Glutamatergic neuron (in vitro differentiated cells): ENCODE data around the gene DTNBP1. TPM values are rescaled to one million over a fixed set of nuclear protein-coding genes. Genes with fewer than 3 reads are reported as not detected.

Experiments used
- DNase-seq: peaks from one replicate; pipeline ENCODE4 v3.0.0; 2022
- H3K27ac Mint-ChIP-seq: one replicate; pipeline ENCODE4 v1.8.0; 2020; ENCODE audit warnings: mild to moderate bottlenecking, mixed read lengths, inconsistent platforms; ENCODE audit not compliant: unreplicated experiment
- H3K27me3 Mint-ChIP-seq: one replicate; pipeline ENCODE4 v1.8.0; 2020; ENCODE audit warnings: mild to moderate bottlenecking, moderate library complexity, mixed read lengths, inconsistent platforms; ENCODE audit not compliant: unreplicated experiment
- H3K36me3 Mint-ChIP-seq: one replicate; pipeline ENCODE4 v1.8.0; 2020; ENCODE audit warnings: mild to moderate bottlenecking, mixed read lengths, inconsistent platforms; ENCODE audit not compliant: unreplicated experiment
- H3K4me1 Mint-ChIP-seq: one replicate; pipeline ENCODE4 v1.8.0; 2020; ENCODE audit warnings: mild to moderate bottlenecking, low read depth, mixed read lengths, inconsistent platforms; ENCODE audit not compliant: unreplicated experiment
- H3K4me3 Mint-ChIP-seq: one replicate; pipeline ENCODE4 v1.8.0; 2020; ENCODE audit warnings: mild to moderate bottlenecking, mixed read lengths, inconsistent platforms; ENCODE audit not compliant: unreplicated experiment
- H3K9me3 Mint-ChIP-seq: one replicate; pipeline ENCODE4 v1.8.0; 2020; ENCODE audit warnings: mild to moderate bottlenecking, moderate library complexity, mixed read lengths, inconsistent platforms; ENCODE audit not compliant: unreplicated experiment
- CTCF ChIP-seq: fragments of 200-600 bp; sonication (generic); IDR thresholded peaks from one replicate; pipeline ENCODE4 v1.5.0; 2021; ENCODE audit not compliant: partially characterized antibody, unreplicated experiment
- total RNA-seq: library from RNA; stranded (reverse); fragmentation: NEBNext Ultra II Directional; extraction: Animal tissue kit (Norgen Biotek cat#: 25700); gene quantifications from one replicate; pipeline ENCODE4 v1.2.1, GENCODE V29; 2021; ENCODE audit not compliant: unreplicated experiment

Gene DTNBP1
- total RNA-seq, 1 donor from 2014 or later: 13.2 TPM

- Mint-ChIP-seq H3K4me3 (no peak overlapping the region), H3K4me1 (peaks cover 11% of the 10 kb centered on the region), H3K27ac (peak overlapping the region; percentile 87), H3K27me3 (peaks cover 25% of the 10 kb centered on the region), H3K9me3 (peaks cover 12% of the 10 kb centered on the region), H3K36me3 (peaks cover 9% of the 10 kb centered on the region)
- no peak for DNase-seq
- no peak for TF ChIP-seq CTCF
These were observed 151.3 kb downstream of the DTNBP1 start for GRCh38 chr6:15511248-15512125.

GRCh38 chr6:15510536-15511247 is 152.1 kb downstream of the DTNBP1 start:
- H3K4me3 Mint-ChIP-seq: no peak overlapping the region
- peaks cover 6% of the 10 kb centered on the region for H3K36me3 Mint-ChIP-seq
- DNase-seq: no peak
- H3K4me1 Mint-ChIP-seq: peaks cover 13% of the 10 kb centered on the region
- H3K27ac Mint-ChIP-seq: peak overlapping the region; percentile 48
- no peak for TF ChIP-seq CTCF
- peaks cover 12% of the 10 kb centered on the region for H3K9me3 Mint-ChIP-seq
- peaks cover 25% of the 10 kb centered on the region for H3K27me3 Mint-ChIP-seq

GRCh38 chr6:15510121-15510520 is 152.7 kb downstream of the DTNBP1 start:
- no peak overlapping the region for H3K27ac Mint-ChIP-seq
- TF ChIP-seq CTCF: no peak
- DNase-seq: no peak
- H3K36me3 Mint-ChIP-seq: peaks cover 6% of the 10 kb centered on the region
- no peak overlapping the region for H3K4me3 Mint-ChIP-seq
- H3K27me3 Mint-ChIP-seq: peaks cover 25% of the 10 kb centered on the region
- H3K9me3 Mint-ChIP-seq: peaks cover 12% of the 10 kb centered on the region
- peaks cover 13% of the 10 kb centered on the region for H3K4me1 Mint-ChIP-seq

GRCh38 chr6:15509335-15509933 is 153.4 kb downstream of the DTNBP1 start:
- H3K9me3 Mint-ChIP-seq: peaks cover 11% of the 10 kb centered on the region
- H3K4me1 Mint-ChIP-seq: peaks cover 16% of the 10 kb centered on the region
- no peak overlapping the region for H3K27ac Mint-ChIP-seq
- peaks cover 25% of the 10 kb centered on the region for H3K27me3 Mint-ChIP-seq
- peaks cover 6% of the 10 kb centered on the region for H3K36me3 Mint-ChIP-seq
- no peak for TF ChIP-seq CTCF
- no peak overlapping the region for H3K4me3 Mint-ChIP-seq
- DNase-seq: no peak
